Suprapubic skin (tissue), 4 donors: Measurements from ENCODE around the gene NCBP1. TPM values are rescaled to one million over a fixed set of nuclear protein-coding genes. Genes with fewer than 3 reads are reported as not detected.

ENCODE experiments used
- DNase-seq, 2 donors: peaks; one replicate each; pipeline ENCODE4 v3.0.0-alpha.2; 2019; ENCODE audit warnings: low spot score in 2 of 2
- H3K27ac ChIP-seq: fragments of 200-600 bp; sonication (generic); one replicate; pipeline ENCODE4 v1.5.1; 2019
- H3K27me3 ChIP-seq: fragments of 200-600 bp; sonication (generic); one replicate; pipeline ENCODE4 v1.5.1; 2019
- H3K36me3 ChIP-seq: fragments of 200-600 bp; sonication (generic); one replicate; pipeline ENCODE4 v1.5.1; 2019
- H3K4me1 ChIP-seq: fragments of 200-600 bp; sonication (generic); one replicate; pipeline ENCODE4 v1.5.1; 2019
- H3K4me3 ChIP-seq: fragments of 200-600 bp; sonication (generic); one replicate; pipeline ENCODE4 v1.5.1; 2019; ENCODE audit warnings: mild to moderate bottlenecking
- H3K9me3 ChIP-seq: fragments of 200-600 bp; sonication (generic); one replicate; pipeline ENCODE4 v1.5.1; 2019
- EP300 ChIP-seq: sonication (generic); formaldehyde crosslinking; IDR thresholded peaks from one replicate; pipeline ENCODE4 v1.6.1; 2017; ENCODE audit warnings: antibody characterized with exemption
- POLR2A ChIP-seq, 2 donors: fragments of 450-650 bp; IDR thresholded peaks; one replicate each; pipeline ENCODE4 v1.6.1; 2017; ENCODE audit warnings: antibody characterized with exemption in 2 of 2, mild to moderate bottlenecking in 2 of 2, moderate library complexity in 2 of 2
- POLR2AphosphoS5 ChIP-seq, 3 donors: sonication (generic); formaldehyde crosslinking; IDR thresholded peaks; one replicate each; pipeline ENCODE4 v1.6.1; 2017; ENCODE audit warnings: antibody characterized with exemption in 3 of 3
- WGBS: methylation state at CpG from one replicate; pipeline ENCODE4 v1.1.5; 2018; 5-methylcytosine and 5-hydroxymethylcytosine counted together
- total RNA-seq, 4 donors: library from RNA; depleted of rRNA; stranded (reverse); fragments of >200 nt; gene quantifications; one replicate each; pipeline ENCODE4 v1.1.0, GENCODE V29; 2016
- TF ChIP-seq, protein P1 (sequence below), 2 donors: fragments of 200-600 bp in 1 of 2; fragments of 450-650 bp in 1 of 2; sonication (generic) in 1 of 2; IDR thresholded peaks; one replicate each; pipeline ENCODE4 v1.5.1; 2016 to 2019; ENCODE audit warnings: antibody characterized with exemption in 2 of 2, mild to moderate bottlenecking in 1 of 2, moderate library complexity in 1 of 2

The NCBP1 gene
- total RNA-seq, 4 donors from 2014 or later: 13.6 to 43.9 (median 16.3) TPM

GRCh38 chr9:97593960-97594359, 39.7 kb upstream of the NCBP1 start:
- WGBS: 85% methylated on average over 4 of the region's 4 CpGs
- H3K27ac ChIP-seq: no peak overlapping the region

GRCh38 chr9:97594381-97594921, 39.2 kb upstream of the NCBP1 start:
- WGBS: 82% methylated on average over 9 of the region's 11 CpGs
- no peak overlapping the region for H3K27ac ChIP-seq
- TF ChIP-seq POLR2AphosphoS5 (IDR thresholded peaks at IDR 0.05) (no peak), EP300 (no peak), POLR2A (IDR thresholded peaks at IDR 0.05) (no peak)
- TF ChIP-seq, protein P1, sequence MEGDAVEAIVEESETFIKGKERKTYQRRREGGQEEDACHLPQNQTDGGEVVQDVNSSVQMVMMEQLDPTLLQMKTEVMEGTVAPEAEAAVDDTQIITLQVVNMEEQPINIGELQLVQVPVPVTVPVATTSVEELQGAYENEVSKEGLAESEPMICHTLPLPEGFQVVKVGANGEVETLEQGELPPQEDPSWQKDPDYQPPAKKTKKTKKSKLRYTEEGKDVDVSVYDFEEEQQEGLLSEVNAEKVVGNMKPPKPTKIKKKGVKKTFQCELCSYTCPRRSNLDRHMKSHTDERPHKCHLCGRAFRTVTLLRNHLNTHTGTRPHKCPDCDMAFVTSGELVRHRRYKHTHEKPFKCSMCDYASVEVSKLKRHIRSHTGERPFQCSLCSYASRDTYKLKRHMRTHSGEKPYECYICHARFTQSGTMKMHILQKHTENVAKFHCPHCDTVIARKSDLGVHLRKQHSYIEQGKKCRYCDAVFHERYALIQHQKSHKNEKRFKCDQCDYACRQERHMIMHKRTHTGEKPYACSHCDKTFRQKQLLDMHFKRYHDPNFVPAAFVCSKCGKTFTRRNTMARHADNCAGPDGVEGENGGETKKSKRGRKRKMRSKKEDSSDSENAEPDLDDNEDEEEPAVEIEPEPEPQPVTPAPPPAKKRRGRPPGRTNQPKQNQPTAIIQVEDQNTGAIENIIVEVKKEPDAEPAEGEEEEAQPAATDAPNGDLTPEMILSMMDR (IDR thresholded peaks at IDR 0.05): no peak

More at GRCh38 chr9:97593960-97594359, 39.7 kb upstream of the NCBP1 start:
- no peak for DNase-seq
- Histone ChIP-seq H3K36me3 (peaks cover 3% of the 10 kb centered on the region), H3K4me3 (no peak overlapping the region), H3K4me1 (peaks cover 12% of the 10 kb centered on the region), H3K9me3 (no peaks in the 10 kb centered on the region), H3K27me3 (no peaks in the 10 kb centered on the region)
- TF ChIP-seq POLR2A (IDR thresholded peaks at IDR 0.05) (no peak), EP300 (no peak), POLR2AphosphoS5 (IDR thresholded peaks at IDR 0.05) (no peak)
- TF ChIP-seq, protein P1 (IDR thresholded peaks at IDR 0.05): no peak

GRCh38 chr9:97596906-97597305, 36.7 kb upstream of the NCBP1 start:
- H3K36me3 ChIP-seq: peaks cover 23% of the 10 kb centered on the region
- no peaks in the 10 kb centered on the region for H3K9me3 ChIP-seq
- no peak overlapping the region for H3K27ac ChIP-seq
- TF ChIP-seq POLR2AphosphoS5 (IDR thresholded peaks at IDR 0.05) (no peak), POLR2A (IDR thresholded peaks at IDR 0.05) (no peak), EP300 (no peak)
- TF ChIP-seq, protein P1 (IDR thresholded peaks at IDR 0.05): no peak
- H3K27me3 ChIP-seq: no peaks in the 10 kb centered on the region
- WGBS: 33% methylated on average over 4 of the region's 4 CpGs
- H3K4me1 ChIP-seq: peaks cover 12% of the 10 kb centered on the region
- H3K4me3 ChIP-seq: no peak overlapping the region
- no peak for DNase-seq

More at GRCh38 chr9:97594381-97594921, 39.2 kb upstream of the NCBP1 start:
- Histone ChIP-seq H3K4me1 (peaks cover 12% of the 10 kb centered on the region), H3K4me3 (no peak overlapping the region), H3K27me3 (no peaks in the 10 kb centered on the region), H3K36me3 (peaks cover 3% of the 10 kb centered on the region), H3K9me3 (no peaks in the 10 kb centered on the region)
- no peak for DNase-seq

DNA sequence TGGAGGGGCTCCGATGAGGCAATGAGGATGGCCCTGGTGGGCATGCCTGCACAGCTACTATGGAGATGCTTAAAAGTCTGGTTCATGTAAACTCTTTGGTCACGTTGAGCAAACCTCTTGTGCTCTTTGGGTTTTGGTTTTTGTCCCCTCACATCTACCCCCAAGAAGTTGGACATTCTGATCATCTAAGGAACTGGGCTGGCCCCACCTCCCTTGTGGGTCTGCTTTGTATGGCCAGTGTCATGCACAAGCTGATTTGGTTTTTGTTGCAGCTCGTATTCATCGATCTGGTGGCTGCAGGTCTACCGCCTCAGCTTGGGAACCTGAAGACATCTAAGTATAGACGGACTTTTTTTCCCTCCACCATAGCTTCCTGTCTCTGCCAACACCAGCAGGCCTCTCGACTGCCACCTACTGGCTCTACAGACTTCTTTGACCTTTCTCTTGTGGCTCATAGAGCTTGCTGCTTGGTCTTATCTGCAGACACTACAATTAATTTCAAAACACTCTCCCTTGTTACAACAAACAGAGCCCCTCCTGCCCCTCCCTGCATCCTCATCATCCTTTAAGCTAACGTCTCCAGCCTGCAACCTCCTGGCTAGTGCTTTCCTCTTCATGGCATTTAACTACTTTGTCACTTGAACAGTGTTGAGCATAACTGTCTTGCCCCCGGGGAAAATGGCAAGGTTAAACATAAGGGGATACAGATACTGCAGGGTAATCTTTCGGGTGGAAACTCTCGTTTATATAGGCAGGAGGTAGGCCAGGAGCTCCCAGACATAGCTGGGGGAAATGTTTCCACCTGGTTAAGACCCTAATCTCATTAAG, 34.9 kb upstream of the NCBP1 start:
- Histone ChIP-seq H3K36me3 (peaks cover 41% of the 10 kb centered on the region), H3K4me3 (no peak overlapping the region), H3K4me1 (peaks cover 12% of the 10 kb centered on the region), H3K9me3 (no peaks in the 10 kb centered on the region), H3K27me3 (no peaks in the 10 kb centered on the region), H3K27ac (no peak overlapping the region)
- no peak for TF ChIP-seq POLR2A (IDR thresholded peaks at IDR 0.05)
- TF ChIP-seq, protein P1 (IDR thresholded peaks at IDR 0.05): peak; percentile 67 to 83
- TF ChIP-seq EP300: no peak
- DNase-seq: no peak
- whole genome bisulfite sequencing: 30% methylated on average over 11 of the region's 11 CpGs

DNA sequence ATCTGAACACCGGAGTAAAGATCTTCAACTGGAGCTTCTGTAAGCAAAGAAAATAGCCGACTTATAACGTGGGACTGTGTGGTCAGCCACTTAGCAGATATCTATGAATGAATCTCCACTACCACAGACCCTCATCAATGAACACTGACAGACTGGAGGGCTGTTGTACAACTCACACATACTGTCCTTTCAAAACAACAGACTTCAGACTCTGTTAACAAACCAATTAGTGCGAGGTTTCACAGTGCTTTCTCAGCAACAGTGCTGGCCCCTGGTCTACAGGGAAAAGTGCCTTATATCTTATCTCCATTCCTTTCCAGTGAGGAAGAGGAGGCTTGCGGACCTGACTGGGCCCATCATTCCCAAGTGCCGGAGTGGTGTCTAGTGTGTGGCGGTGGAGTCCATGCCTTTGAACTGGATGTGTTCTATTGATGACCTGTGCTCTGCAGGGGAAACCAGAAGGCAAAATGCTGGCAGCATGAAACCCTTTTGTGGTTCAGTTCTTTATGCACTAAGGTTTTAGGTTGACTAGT, 34.2 kb upstream of the NCBP1 start:
- 83% methylated on average over 7 of the region's 7 CpGs for WGBS
- peaks cover 47% of the 10 kb centered on the region for H3K36me3 ChIP-seq
- TF ChIP-seq EP300: no peak
- no peak for TF ChIP-seq POLR2A (IDR thresholded peaks at IDR 0.05)
- TF ChIP-seq, protein P1 (IDR thresholded peaks at IDR 0.05): no peak
- TF ChIP-seq POLR2AphosphoS5 (IDR thresholded peaks at IDR 0.05): no peak

More for the DNA sequence above, 34.2 kb upstream of the NCBP1 start:
- Histone ChIP-seq H3K27me3 (no peaks in the 10 kb centered on the region), H3K4me1 (peaks cover 12% of the 10 kb centered on the region), H3K4me3 (no peak overlapping the region), H3K27ac (no peak overlapping the region), H3K9me3 (no peaks in the 10 kb centered on the region)
- DNase-seq: no peak
